IMR-90 (cell line): ENCODE measurements around the gene TRIM46. TPM values are rescaled to one million over a fixed set of nuclear protein-coding genes. Genes with fewer than 3 reads are reported as not detected.

ENCODE experiments used
- ATAC-seq: fragments of 200-7000 bp; cut with Tn5 transposase; 2 replicates; pipeline ENCODE4 v1.9.1; 2020; ENCODE audit warnings: low read depth, mild to moderate bottlenecking, moderate library complexity
- BruUV-seq: library from RNA; stranded (reverse); fragments of 400-500 nt; replicated peaks from 2 replicates; lab custom pipeline; 2021; lab: Mats Ljungman, UMichigan
- CTCF ChIA-PET: fragments of 300-600 bp; formaldehyde crosslinking; extraction: SDS; loops from one replicate; lab custom pipeline; 2021; ENCODE audit warnings: antibody characterized with exemption; lab: Yijun Ruan, JAX
- POLR2A ChIA-PET: fragments of 300-600 bp; sonication (Branson Sonifier 250); formaldehyde crosslinking; loops from one replicate; lab custom pipeline; 2022; ENCODE audit warnings: antibody characterized with exemption; ENCODE audit not compliant: unreplicated experiment; lab: Charles Lee
- DNase-seq: peaks from one replicate; pipeline ENCODE4 v3.0.0; 2013
- H2AFZ ChIP-seq: replicated peaks from 2 replicates; pipeline ENCODE3; 2013; ENCODE audit warnings: low read length, mild to moderate bottlenecking; ENCODE audit not compliant: poor library complexity
- H2AK5ac ChIP-seq: 2 replicates; pipeline ENCODE4 v1.6.1; 2013; ENCODE audit warnings: low read depth, low read length, inconsistent platforms
- H2AK9ac ChIP-seq: replicated peaks from 2 replicates; pipeline ENCODE3; 2013; ENCODE audit warnings: mild to moderate bottlenecking, low read depth, low read length, moderate library complexity; ENCODE audit not compliant: poor library complexity
- H2BK120ac ChIP-seq: 2 replicates; pipeline ENCODE4 v1.6.1; 2013; ENCODE audit warnings: low read depth, low read length, inconsistent platforms
- H2BK15ac ChIP-seq: 3 replicates; pipeline ENCODE4 v1.6.1; 2013; ENCODE audit warnings: low read depth, low read length, inconsistent platforms
- H2BK20ac ChIP-seq: 2 replicates; pipeline ENCODE4 v1.6.1; 2013; ENCODE audit warnings: low read depth, mild to moderate bottlenecking, inconsistent platforms, low read length, moderate library complexity
- H2BK5ac ChIP-seq: 2 replicates; pipeline ENCODE4 v1.6.1; 2013; ENCODE audit warnings: mild to moderate bottlenecking, low read depth, low read length, inconsistent platforms; ENCODE audit not compliant: poor library complexity, severe bottlenecking
- H3K14ac ChIP-seq: replicated peaks from 2 replicates; pipeline ENCODE4 v1.6.1; 2013; ENCODE audit warnings: low read depth, low read length, inconsistent platforms
- H3K18ac ChIP-seq: 2 replicates; pipeline ENCODE4 v1.6.1; 2013; ENCODE audit warnings: low read depth, low read length, control low read depth
- H3K23ac ChIP-seq: 2 replicates; pipeline ENCODE4 v1.6.1; 2013; ENCODE audit warnings: low read depth, low read length, inconsistent platforms
- H3K27ac ChIP-seq: 2 replicates; pipeline ENCODE4 v1.5.1; 2013; ENCODE audit warnings: mild to moderate bottlenecking, control low read depth, low read length; ENCODE audit not compliant: insufficient read depth
- H3K27me3 ChIP-seq: 2 replicates; pipeline ENCODE4 v1.6.1; 2013; ENCODE audit warnings: low read length; ENCODE audit not compliant: control insufficient read depth, insufficient read depth
- H3K36me3 ChIP-seq: 2 replicates; pipeline ENCODE4 v1.6.1; 2013; ENCODE audit warnings: low read length, mixed read lengths; ENCODE audit not compliant: control insufficient read depth, insufficient read depth
- H3K4ac ChIP-seq: 2 replicates; pipeline ENCODE4 v1.6.1; 2013; ENCODE audit warnings: low read depth, low read length, inconsistent platforms
- H3K4me1 ChIP-seq: 2 replicates; pipeline ENCODE4 v1.6.1; 2013; ENCODE audit warnings: low read length, mixed read lengths; ENCODE audit not compliant: control insufficient read depth, insufficient read depth
- H3K4me2 ChIP-seq: 2 replicates; pipeline ENCODE4 v1.6.1; 2013; ENCODE audit warnings: low read depth, mild to moderate bottlenecking, control low read depth, low read length, moderate library complexity
- H3K4me3 ChIP-seq: 2 replicates; pipeline ENCODE4 v1.5.1; 2013; ENCODE audit warnings: low read depth, mild to moderate bottlenecking, control low read depth, low read length, moderate library complexity; ENCODE audit not compliant: insufficient read depth
- H3K56ac ChIP-seq: 2 replicates; pipeline ENCODE4 v1.6.1; 2013; ENCODE audit warnings: low read length, inconsistent platforms; ENCODE audit not compliant: insufficient read depth; ENCODE audit errors: extremely low read depth
- H3K79me1 ChIP-seq, 2 experiments: 2 replicates each; pipeline ENCODE4 v1.6.1; 2013; ENCODE audit warnings: low read length in 2 of 2, inconsistent platforms in 1 of 2, low read depth in 1 of 2
- H3K9ac ChIP-seq: 2 replicates; pipeline ENCODE4 v1.6.1; 2013; ENCODE audit warnings: low read depth, low read length, control low read depth
- H3K9me1 ChIP-seq: 2 replicates; pipeline ENCODE4 v1.6.1; 2013; ENCODE audit warnings: low read length, inconsistent platforms; ENCODE audit not compliant: insufficient read depth
- H3K9me3 ChIP-seq: 2 replicates; pipeline ENCODE4 v1.6.1; 2013; ENCODE audit warnings: low read length; ENCODE audit not compliant: control insufficient read depth, insufficient read depth
- H4K20me1 ChIP-seq: 2 replicates; pipeline ENCODE4 v1.6.1; 2013; ENCODE audit warnings: low read length, inconsistent platforms; ENCODE audit not compliant: insufficient read depth
- H4K5ac ChIP-seq: 2 replicates; pipeline ENCODE4 v1.6.1; 2013; ENCODE audit warnings: mild to moderate bottlenecking, low read depth, low read length, control low read depth
- H4K8ac ChIP-seq, 2 experiments: 2 replicates each; pipeline ENCODE4 v1.6.1; 2013; ENCODE audit warnings: low read depth in 2 of 2, low read length in 2 of 2, control low read depth in 1 of 2, inconsistent platforms in 1 of 2
- H4K91ac ChIP-seq: 2 replicates; pipeline ENCODE4 v1.6.1; 2013; ENCODE audit warnings: low read depth, low read length, inconsistent platforms; ENCODE audit not compliant: insufficient read depth
- FOS ChIP-seq: fragments of 150-350 bp; IDR thresholded peaks from 2 replicates; pipeline ENCODE4 v1.6.1; 2016; ENCODE audit warnings: low read depth, low read length
- MAZ ChIP-seq: IDR thresholded peaks from 2 replicates; pipeline ENCODE4 v1.6.1; 2012; ENCODE audit warnings: low read depth, mild to moderate bottlenecking, low read length, improper control_type of control experiment, moderate library complexity, borderline replicate concordance
- RFX5 ChIP-seq: IDR thresholded peaks from 2 replicates; pipeline ENCODE4 v1.8.0; 2012; ENCODE audit warnings: low read depth, mild to moderate bottlenecking, low read length, moderate library complexity
- WGBS, 2 experiments: methylation state at CpG; one replicate each; pipeline versions ENCODE4 v1.1.5 to v1.1.7; 2013; ENCODE audit warnings: missing lambda C conversion rate in 2 of 2; ENCODE audit not compliant: insufficient read length in 1 of 2; ENCODE audit errors: extremely low coverage in 2 of 2; 5-methylcytosine and 5-hydroxymethylcytosine counted together
- dilution Hi-C: fragments of 300-500 bp; cut with HindIII; formaldehyde crosslinking; loops from one replicate; pipeline ENCODE4 v1.14.3; 2018; ENCODE audit warnings: low sequenced_read_pairs; ENCODE audit not compliant: unreplicated experiment
- in situ Hi-C: fragments of 300-500 bp; cut with MboI; formaldehyde crosslinking; loops from 3 replicates; pipeline ENCODE4 v1.14.3; 2019; ENCODE audit warnings: low sequenced_read_pairs, inconsistent platforms, mixed read lengths
- intact Hi-C: fragments of 100-400 bp; cut with micrococcal nuclease; formaldehyde crosslinking; loops from 2 replicates; pipeline ENCODE4 v1.10.0; 2022
- polyA plus RNA-seq, 3 experiments: library from polyadenylated mRNA; depleted of rRNA; stranded (reverse); fragments of >200 nt; gene quantifications; 2 replicates each; pipeline ENCODE4 v1.2.3, GENCODE V29; 2012; ENCODE audit warnings: low replicate concordance in 1 of 3
- total RNA-seq: library from RNA; depleted of rRNA; stranded (reverse); fragments of >200 nt; gene quantifications from 2 replicates; pipeline ENCODE4 v1.2.3, GENCODE V29; 2012

TRIM46 gene
- total and polyA plus RNA-seq, 2 of the 4 experiments (the other 2 are of a cell fraction): 2.3 to 6.2 TPM

- Histone ChIP-seq H3K4me2 (peak overlapping the region; percentile 77), H3K23ac (peak overlapping the region; percentile 75; the same call in 1 of the 2 replicates), H3K14ac (no peak overlapping the region), H2BK120ac (no peak overlapping the region), H2AK5ac (no peak overlapping the region), H3K9me3 (no peaks in the 10 kb centered on the region), H2BK5ac (no peak overlapping the region), H2BK15ac (no peak overlapping the region), H3K18ac (no peak overlapping the region; the same call in 1 of the 2 replicates), H3K4me3 (peak overlapping the region; percentile 47), H4K20me1 (peaks cover 2% of the 10 kb centered on the region), H4K91ac (no peak overlapping the region), H4K5ac (no peak overlapping the region), H3K79me1 (no peaks in the 10 kb centered on the region), H2AFZ (peak overlapping the region; percentile 88), H3K27ac (no peak overlapping the region; the same call in 1 of the 2 replicates), H4K8ac (no peak overlapping the region), H2BK20ac (no peak overlapping the region), H3K9ac (peak overlapping the region; percentile 70), H2AK9ac (peak overlapping the region; percentile 79), H3K56ac (no peak overlapping the region), H3K9me1 (peaks cover 8% of the 10 kb centered on the region; the same call in 1 of the 2 replicates), H3K4me1 (peaks cover 22% of the 10 kb centered on the region), H3K36me3 (peaks cover 2% of the 10 kb centered on the region; the same call in 1 of the 2 replicates), H3K4ac (no peak overlapping the region; the same call in 1 of the 2 replicates), H3K27me3 (peaks cover 40% of the 10 kb centered on the region)
- POLR2A ChIA-PET: no interaction called here
- 20% methylated on average over 2 of the region's 17 CpGs; no CpG with 5 or more reads in 1 of the 2 experiments for WGBS, 2 experiments
- dilution Hi-C loops: no loop called here
- in situ Hi-C loops: no loop called here
- intact Hi-C loops: loop anchor here (5.0 kb wide), 1 partner anchor 36 kb away; no protein-coding TSS in a partner anchor
- TF ChIP-seq MAZ (0 out of 2 replicates have a peak, but pooled peaks have one; percentile 2), RFX5 (no peak), FOS (no peak)
- ATAC-seq (peak; percentile 5), DNase-seq (no peak)
- no TSS peak for BruUV-seq
- CTCF ChIA-PET: no interaction called here
Measured at GRCh38 chr1:155127967-155128754, 45.5 kb upstream of the TRIM46 start.
